ENCODE results near the gene MESP2. TPM values are rescaled to one million over a fixed set of nuclear protein-coding genes. Genes with fewer than 3 reads are reported as not detected.
"Not testable (repeated sequence)": the region's sequence is repeated elsewhere in the genome, so short reads cannot be mapped to it uniquely, and the experiment has no call there.

MESP2 gene
- total and polyA plus RNA-seq, 9 donors, result 0.19 TPM; not detected in 8

DNA sequence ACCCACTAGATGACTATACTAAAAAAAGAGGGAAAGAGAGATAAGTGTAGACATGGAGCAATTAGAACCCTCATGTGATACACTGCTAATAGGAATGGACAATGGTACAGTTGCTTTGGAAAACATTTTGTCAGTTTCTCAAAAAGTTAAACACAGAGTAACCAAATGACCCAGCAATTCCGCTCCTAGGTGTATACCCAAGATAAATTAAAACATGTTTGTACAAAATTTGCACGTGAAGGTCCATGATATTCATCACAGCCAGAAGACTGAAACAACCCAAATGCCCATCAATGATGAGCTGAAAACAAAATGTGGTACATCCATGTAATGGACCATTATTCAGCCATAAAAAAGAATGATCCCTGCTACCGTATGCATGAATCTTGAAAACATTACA is 11.8 kb downstream of the MESP2 start:
- WGBS, 3 donors, result 91 to 93% (median 92%) methylated on average over 3 of the region's 3 CpGs
- DNase-seq, result no peak
- Histone ChIP-seq H3K4me1 (ENCODE audit: insufficient read depth) (no peaks in the 10 kb centered on the region), H3K36me3 (no peaks in the 10 kb centered on the region), H3K9me3 (no peaks in the 10 kb centered on the region), H3K27ac (no peak overlapping the region), H3K27me3 (no peaks in the 10 kb centered on the region), H3K4me3 (no peak overlapping the region)
- TF ChIP-seq POLR2A (IDR thresholded peaks at IDR 0.05) (no peak), CTCF (IDR thresholded peaks at IDR 0.05) (no peak), EP300 (IDR thresholded peaks at IDR 0.05) (no peak)
- intact Hi-C loops (cut with DNase I), result no loop called here

- H3K27me3 ChIP-seq; H3K27ac ChIP-seq; H3K36me3 ChIP-seq; H3K9me3 ChIP-seq; DNase-seq; intact Hi-C loops (cut with DNase I); H3K4me3 ChIP-seq; H3K4me1 ChIP-seq (ENCODE audit: insufficient read depth): not testable (repeated sequence)
- 98% methylated on average over 4 of the region's 4 CpGs for WGBS, 3 donors
Measured at GRCh38 chr15:89788585-89788984, 12.5 kb downstream of the MESP2 start.

- DNase-seq, result no peak
Measured at GRCh38 chr15:89790206-89790605, 14.1 kb downstream of the MESP2 start.

DNA sequence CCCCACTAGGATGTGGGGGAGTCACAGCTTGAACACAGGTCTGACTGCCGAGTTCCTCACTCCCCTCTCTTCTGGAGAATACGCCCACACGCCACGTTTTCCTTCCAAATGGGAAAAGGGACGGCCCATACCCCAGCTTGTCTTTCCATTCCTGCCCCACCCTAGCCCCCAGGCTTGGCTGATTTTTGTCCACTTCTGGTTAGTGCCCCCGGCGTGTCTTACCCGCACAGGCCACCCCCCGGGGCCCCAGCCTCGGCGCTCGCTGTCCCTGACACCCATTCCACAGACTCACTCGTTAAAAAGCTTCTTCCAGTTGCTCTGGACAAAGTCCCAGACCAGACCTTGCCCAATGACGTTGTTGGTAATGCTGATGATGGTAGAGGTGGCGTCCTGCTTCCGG is 14.5 kb downstream of the MESP2 start:
- 76 to 86% (median 84%) methylated on average over 16 of the region's 16 CpGs for WGBS, 3 donors
- Histone ChIP-seq H3K9me3 (no peaks in the 10 kb centered on the region), H3K4me1 (ENCODE audit: insufficient read depth) (no peaks in the 10 kb centered on the region), H3K27ac (no peak overlapping the region), H3K4me3 (no peak overlapping the region), H3K36me3 (no peaks in the 10 kb centered on the region), H3K27me3 (no peaks in the 10 kb centered on the region)
- TF ChIP-seq EP300 (IDR thresholded peaks at IDR 0.05), result no peak
- TF ChIP-seq CTCF (IDR thresholded peaks at IDR 0.05), result no peak
- no peak for TF ChIP-seq POLR2A (IDR thresholded peaks at IDR 0.05)
- intact Hi-C loops (cut with DNase I), result no loop called here
- no peak for DNase-seq

More at GRCh38 chr15:89790206-89790605, 14.1 kb downstream of the MESP2 start:
- no peaks in the 10 kb centered on the region for H3K27me3 ChIP-seq
- 75 to 79% (median 78%) methylated on average over 10 of the region's 10 CpGs for WGBS, 3 donors
- H3K27ac ChIP-seq, result no peak overlapping the region
- no peaks in the 10 kb centered on the region for H3K4me1 ChIP-seq (ENCODE audit: insufficient read depth)
- TF ChIP-seq POLR2A (IDR thresholded peaks at IDR 0.05), result no peak
- no peak for TF ChIP-seq EP300 (IDR thresholded peaks at IDR 0.05)
- no peak for TF ChIP-seq CTCF (IDR thresholded peaks at IDR 0.05)
- no peaks in the 10 kb centered on the region for H3K36me3 ChIP-seq
- no peak overlapping the region for H3K4me3 ChIP-seq
- intact Hi-C loops (cut with DNase I), result no loop called here
- no peaks in the 10 kb centered on the region for H3K9me3 ChIP-seq

DNA sequence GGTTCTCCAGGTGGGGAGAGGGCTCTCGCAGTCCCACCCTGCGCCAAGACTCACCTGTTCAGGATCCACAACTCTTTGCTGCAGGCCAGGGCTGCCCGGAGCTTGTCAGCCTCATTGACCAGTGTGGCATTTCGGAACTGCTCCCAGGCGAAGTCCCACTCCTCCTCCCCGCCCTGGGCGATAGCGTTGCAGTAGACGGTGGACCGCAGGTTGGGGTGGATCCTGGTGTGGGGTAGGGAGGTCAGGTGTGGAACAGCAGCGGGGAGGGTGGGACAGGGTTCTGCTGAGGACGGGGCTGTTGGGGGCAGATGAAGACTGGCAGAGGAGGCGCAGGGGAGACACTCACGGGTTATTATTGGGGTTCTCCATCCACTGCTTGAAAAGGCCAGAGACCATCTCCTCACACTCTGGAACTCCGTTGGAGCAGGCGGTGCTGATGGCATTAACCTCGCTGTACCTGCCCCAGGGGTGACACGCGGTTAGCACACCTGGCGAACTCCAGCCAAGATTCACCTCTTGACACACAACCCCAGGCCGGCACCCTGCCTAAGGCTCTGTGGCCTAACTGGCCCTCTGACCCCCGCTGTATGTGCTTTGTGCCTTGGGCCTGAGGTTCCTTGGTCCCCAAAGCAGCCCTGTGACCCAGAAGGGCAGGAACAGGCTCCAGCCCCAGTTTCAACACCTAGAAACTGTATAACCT is 16.1 kb downstream of the MESP2 start:
- TF ChIP-seq CTCF (IDR thresholded peaks at IDR 0.05) (no peak), POLR2A (IDR thresholded peaks at IDR 0.05) (no peak)
- no peaks in the 10 kb centered on the region for H3K9me3 ChIP-seq
- WGBS, 3 donors, result 90 to 95% (median 91%) methylated on average over 22 of the region's 22 CpGs
- H3K27me3 ChIP-seq, result no peaks in the 10 kb centered on the region
- no peaks in the 10 kb centered on the region for H3K4me1 ChIP-seq (ENCODE audit: insufficient read depth)
- H3K27ac ChIP-seq, result no peak overlapping the region
- H3K4me3 ChIP-seq, result no peak overlapping the region
- no peak for DNase-seq
- no peaks in the 10 kb centered on the region for H3K36me3 ChIP-seq
- intact Hi-C loops (cut with DNase I), result no loop called here

Measured in ovary (tissue), 9 donors.